ENCODE measurements around the gene F11R. TPM values are rescaled to one million over a fixed set of nuclear protein-coding genes. Genes with fewer than 3 reads are reported as not detected.

The F11R gene
- total and polyA plus RNA-seq, 10 of the 15 experiments (the other 5 are each of a cell fraction or from before 2014, with no cell fraction given), result 15.3 to 80.9 (median 24.3) TPM

GRCh38 chr1:161045736-161046604 lies 25.0 kb upstream of the F11R start, which contains the start of gene USF1 (continued):
- TF ChIP-seq BCLAF1 (IDR thresholded peaks at IDR 0.05) (no peak), JUNB (IDR thresholded peaks at IDR 0.05) (no peak), TCF3 (IDR thresholded peaks at IDR 0.05; ENCODE audit: borderline replicate concordance, insufficient read depth, low read depth, low read length) (no peak), CREB1 (IDR thresholded peaks at IDR 0.05; ENCODE audit: low read depth) (peak; percentile 84), HDAC2 (IDR thresholded peaks at IDR 0.05) (no peak), KLF5 (IDR thresholded peaks at IDR 0.05; ENCODE audit: partially characterized antibody) (no peak), CHD1 (IDR thresholded peaks at IDR 0.05; ENCODE audit: low read depth, low read length) (peak; percentile 94; the same call in 1 of the 2 replicates), ELK1 (IDR thresholded peaks at IDR 0.05; ENCODE audit: low read depth, low read length) (0 out of 2 replicates have a peak, but pooled peaks have one; percentile 16), BCL3 (IDR thresholded peaks at IDR 0.05; ENCODE audit: borderline replicate concordance, insufficient read depth, low read depth, low read length, poor library complexity, severe bottlenecking) (peak; percentile 46), ESRRA (IDR thresholded peaks at IDR 0.05; ENCODE audit: low read length) (0 out of 2 replicates have a peak, but pooled peaks have one; percentile 30), CREM (IDR thresholded peaks at IDR 0.05; ENCODE audit: low read depth) (peak; percentile 68; the same call in 1 of the 2 replicates), NBN (IDR thresholded peaks at IDR 0.05) (peak; percentile 92), TCF7 (IDR thresholded peaks at IDR 0.05; ENCODE audit: borderline replicate concordance) (no peak), IKZF2 (IDR thresholded peaks at IDR 0.05) (no peak; a peak in 2 of 4 replicates), KDM1A (IDR thresholded peaks at IDR 0.05; ENCODE audit: borderline replicate concordance) (no peak), RAD51 (IDR thresholded peaks at IDR 0.05) (peak; percentile 56; the same call in 1 of the 2 replicates), SIX5 (IDR thresholded peaks at IDR 0.05; ENCODE audit: low read depth, low read length, severe bottlenecking) (peak; percentile 71), HCFC1 (IDR thresholded peaks at IDR 0.05; ENCODE audit: low read length) (peak; percentile 78), CUX1 (IDR thresholded peaks at IDR 0.05; ENCODE audit: insufficient replicate concordance, low read depth, low read length) (no peak), SPI1 (IDR thresholded peaks at IDR 0.05; ENCODE audit: borderline replicate concordance, insufficient read depth, low read depth, low read length) (peak; percentile 78)

Data from GM12878 (cell line).